ENCODE measurements around the gene GRIP2. TPM values are rescaled to one million over a fixed set of nuclear protein-coding genes. Genes with fewer than 3 reads are reported as not detected.

GRIP2 gene
- total RNA-seq, 2 donors from 2014 or later = not detected

DNA sequence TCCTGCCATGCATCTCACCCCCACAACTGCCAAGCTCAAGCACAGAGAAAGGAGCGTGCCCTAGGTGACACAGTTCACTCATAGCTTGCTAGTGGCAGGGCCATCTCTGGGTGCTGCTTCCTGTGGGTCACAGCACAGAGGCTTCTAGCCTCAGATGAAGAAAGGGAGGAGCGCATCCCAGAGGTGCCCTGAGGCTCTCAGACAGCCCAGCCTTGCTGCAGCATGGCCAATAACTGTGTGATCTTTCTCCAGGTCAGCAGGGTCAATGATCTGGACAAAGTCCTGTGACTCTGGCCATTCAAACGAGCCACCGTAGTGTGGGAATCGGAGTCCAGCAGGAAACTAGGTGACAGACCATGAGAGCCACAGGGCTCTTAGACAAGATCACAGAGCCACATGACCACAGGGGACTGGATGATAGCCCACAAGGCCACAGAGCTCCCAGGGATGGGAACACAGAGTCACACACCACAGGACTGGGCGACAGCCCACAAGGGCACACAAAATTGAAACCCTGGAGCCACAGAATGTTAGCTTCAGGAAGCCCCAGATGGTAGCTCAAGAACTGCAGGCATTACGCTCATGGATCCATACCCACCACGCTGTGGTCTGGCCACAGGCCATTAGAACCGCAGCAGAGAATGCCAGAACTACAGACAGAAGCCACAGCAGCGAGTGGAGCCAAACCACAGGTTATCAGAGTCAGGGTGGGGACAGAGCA, 25.9 kb upstream of the GRIP2 start:
- Mint-ChIP-seq H3K9me3 (no peaks in the 10 kb centered on the region), H3K27ac (peak overlapping the region; percentile 28 to 55), H3K36me3 (no peaks in the 10 kb centered on the region)
- ATAC-seq = peak in 1 of 2 donors; percentile 78
- peak in 1 of 2 donors; percentile 60 for DNase-seq (ENCODE audit: low spot score in 2 of 2)

DNA sequence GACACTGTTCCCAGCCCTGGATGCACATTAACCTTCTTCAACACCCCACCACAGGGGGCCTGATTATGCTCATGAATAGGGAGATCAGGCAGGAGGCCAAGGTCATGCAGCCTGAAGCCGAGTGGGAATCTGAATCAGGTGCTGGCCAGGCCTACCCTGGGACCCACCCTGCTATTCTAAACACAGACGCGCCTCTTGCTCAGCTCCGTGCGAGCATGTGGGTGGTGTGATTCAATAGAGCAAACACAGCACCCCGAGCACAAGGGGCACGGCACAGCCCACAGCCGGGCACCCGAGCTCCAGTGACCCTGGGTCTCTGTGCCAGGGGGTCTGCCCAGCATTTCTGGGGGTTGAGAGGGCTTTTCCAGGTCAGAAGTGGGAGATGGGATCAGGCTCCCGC, 24.6 kb upstream of the GRIP2 start:
- ATAC-seq = no peak
- H3K36me3 Mint-ChIP-seq = no peaks in the 10 kb centered on the region
- DNase-seq (ENCODE audit: low spot score in 2 of 2) = no peak
- no peaks in the 10 kb centered on the region for H3K9me3 Mint-ChIP-seq
- no peak overlapping the region for H3K27ac Mint-ChIP-seq

DNA sequence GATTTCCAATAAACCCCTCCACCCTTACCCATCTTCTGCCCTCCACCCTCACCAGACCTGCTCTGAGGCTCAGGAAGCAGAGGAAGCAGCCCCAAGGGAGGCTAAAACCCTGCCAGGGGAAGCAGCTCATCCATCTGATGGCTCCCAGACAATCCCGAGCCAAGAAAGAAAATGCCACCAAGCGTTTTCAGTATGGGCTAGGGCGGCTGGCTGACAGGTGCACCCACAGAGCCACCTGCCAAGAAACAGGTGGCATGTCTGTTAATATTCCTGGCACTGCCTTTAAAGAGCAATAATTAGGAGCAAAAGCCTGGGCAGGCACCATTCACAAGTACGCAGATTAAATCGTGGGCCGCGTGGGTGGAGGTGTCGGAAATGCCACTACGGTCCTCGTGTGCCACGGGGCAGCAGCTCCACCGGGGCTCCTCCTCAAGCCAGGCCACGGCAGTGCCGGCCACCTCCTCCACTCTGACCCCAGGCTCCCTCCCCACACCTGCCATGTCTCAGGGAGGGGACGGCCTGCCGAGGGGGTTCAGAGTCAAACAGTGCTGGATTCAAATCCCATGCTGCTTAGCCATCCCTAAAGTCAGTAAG, 23.9 kb upstream of the GRIP2 start:
- ATAC-seq (no peak), DNase-seq (ENCODE audit: low spot score in 2 of 2) (no peak)
- Mint-ChIP-seq H3K27ac (no peak overlapping the region), H3K9me3 (no peaks in the 10 kb centered on the region), H3K36me3 (no peaks in the 10 kb centered on the region)

DNA sequence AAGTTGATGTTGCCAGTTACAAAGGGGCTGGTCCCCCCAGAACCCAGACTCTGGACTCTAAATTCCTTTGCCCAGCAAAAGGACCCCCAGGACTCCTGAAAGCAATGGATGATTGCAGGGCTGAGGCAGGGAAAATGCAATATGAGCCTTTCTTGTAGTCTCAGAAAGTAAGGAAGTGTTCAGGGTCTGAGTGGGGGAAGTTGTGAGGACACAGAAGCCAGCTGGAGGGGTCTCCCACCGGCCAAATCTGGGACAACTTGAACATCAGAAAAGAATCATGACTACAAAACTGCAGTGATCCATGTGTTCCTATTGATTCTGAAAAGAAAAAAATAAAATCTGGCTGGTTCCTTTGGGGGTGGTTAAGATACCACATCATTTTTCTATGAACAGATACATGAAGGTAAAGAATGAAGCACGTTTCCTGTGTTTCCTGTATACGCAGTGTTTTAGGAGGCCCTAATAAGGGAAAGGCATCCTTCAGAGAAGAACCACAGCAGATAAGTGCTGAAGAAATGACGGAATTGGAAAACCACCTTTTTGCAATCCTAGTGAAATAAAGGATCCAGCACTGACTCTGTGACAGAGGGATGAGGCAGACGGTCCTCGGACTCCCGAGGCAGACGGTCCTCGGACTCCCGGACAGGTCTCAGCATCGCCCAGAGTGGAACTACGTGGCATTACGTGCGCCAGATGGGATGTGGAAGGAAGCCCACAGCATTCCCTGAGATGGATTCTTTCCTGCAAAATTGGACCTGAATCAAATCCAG, 22.2 kb upstream of the GRIP2 start:
- DNase-seq (ENCODE audit: low spot score in 2 of 2) = no peak

DNA sequence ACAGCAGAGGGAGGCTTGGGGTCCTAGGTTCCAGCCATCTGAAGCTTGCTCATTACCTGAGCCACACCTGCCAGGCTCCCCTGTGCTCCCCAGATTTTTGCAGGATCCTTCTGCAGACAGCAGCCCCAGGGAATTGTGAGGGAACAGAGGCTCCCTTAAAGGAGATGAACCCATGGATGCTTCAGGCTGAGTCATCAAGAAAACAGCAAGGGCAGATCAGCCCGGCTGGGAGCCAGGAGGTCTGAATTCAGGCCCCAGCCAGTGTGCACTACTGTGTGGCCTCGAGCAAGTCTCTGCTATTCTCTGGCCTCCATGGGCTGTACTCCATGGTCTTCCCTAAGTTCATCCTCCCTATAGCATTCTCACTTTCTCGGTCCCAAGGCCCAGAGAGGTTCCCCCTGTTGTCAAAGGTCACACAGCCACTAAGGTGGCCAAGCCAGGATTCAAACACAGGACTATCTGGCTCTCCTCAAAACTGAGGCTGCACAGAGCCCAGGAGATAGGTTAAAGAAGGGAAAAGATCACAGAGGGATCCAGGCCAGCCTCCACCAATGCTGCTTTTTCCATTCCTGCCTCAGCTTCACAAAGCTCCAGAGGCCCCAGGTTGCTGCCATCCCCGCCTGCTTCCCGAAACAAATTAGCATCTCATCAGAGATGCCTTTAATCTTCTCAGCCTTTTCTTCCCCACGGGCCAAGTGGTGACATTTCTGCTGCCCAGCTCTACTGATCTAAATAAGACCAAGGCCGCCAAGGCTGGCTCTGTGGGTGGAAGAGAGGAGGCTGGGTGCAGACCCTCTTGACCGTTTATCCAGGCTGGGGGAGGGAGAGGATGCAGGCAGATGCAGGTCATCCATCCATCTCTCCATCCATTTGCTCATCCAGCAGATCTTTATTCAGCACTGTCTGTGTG, 21.2 kb upstream of the GRIP2 start:
- Mint-ChIP-seq H3K9me3 (no peaks in the 10 kb centered on the region), H3K36me3 (no peaks in the 10 kb centered on the region), H3K27ac (no peak overlapping the region)
- DNase-seq (ENCODE audit: low spot score in 2 of 2) (no peak), ATAC-seq (no peak)

More for the DNA sequence above, 22.2 kb upstream of the GRIP2 start:
- Mint-ChIP-seq H3K9me3 (no peaks in the 10 kb centered on the region), H3K36me3 (no peaks in the 10 kb centered on the region), H3K27ac (no peak overlapping the region)
- no peak for ATAC-seq

DNA sequence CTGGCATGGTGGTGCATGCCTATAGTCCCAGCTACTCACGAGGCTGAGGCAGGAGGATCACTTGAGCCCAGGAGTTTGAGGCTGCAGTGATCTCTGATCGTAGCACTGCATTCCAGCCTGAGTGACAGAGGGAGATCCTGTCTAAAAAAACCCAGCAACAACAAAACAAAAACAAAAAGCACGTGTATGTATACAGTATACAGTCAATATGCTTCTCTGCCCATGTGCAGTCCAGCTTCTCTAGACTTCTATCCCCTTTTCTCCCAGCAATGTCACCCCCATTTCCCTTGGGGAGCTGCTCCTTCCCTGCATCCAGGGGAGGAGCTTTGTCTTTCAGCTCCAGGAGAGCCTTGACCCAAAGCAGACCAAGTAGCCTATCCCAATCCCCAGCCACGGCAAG, 20.0 kb upstream of the GRIP2 start:
- no peak for DNase-seq (ENCODE audit: low spot score in 2 of 2)
- H3K9me3 Mint-ChIP-seq = no peaks in the 10 kb centered on the region
- H3K36me3 Mint-ChIP-seq = no peaks in the 10 kb centered on the region
- no peak for ATAC-seq
- no peak overlapping the region for H3K27ac Mint-ChIP-seq

DNA sequence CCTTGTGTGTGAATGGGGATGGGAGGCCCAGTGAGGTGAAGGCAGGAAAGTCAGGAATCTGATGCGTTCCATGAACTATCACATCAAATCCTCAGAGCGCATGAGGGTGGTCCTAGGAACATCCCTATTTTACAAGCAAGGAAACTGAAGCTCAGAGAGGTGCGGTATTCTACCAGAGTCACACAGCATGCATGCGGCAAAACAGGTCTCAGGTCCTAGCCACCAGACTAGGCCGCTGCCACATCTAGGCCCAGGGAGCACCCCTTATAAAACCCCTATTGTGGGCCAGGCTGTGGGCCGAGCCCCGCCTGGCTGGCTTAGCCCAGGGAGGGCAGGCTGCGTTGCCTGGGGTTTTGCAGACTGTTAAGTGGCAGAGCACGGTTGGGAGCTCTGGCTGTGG, 17.9 kb upstream of the GRIP2 start:
- no peak overlapping the region for H3K27ac Mint-ChIP-seq
- no peaks in the 10 kb centered on the region for H3K36me3 Mint-ChIP-seq
- H3K9me3 Mint-ChIP-seq = no peaks in the 10 kb centered on the region
- ATAC-seq (no peak), DNase-seq (ENCODE audit: low spot score in 2 of 2) (no peak)

DNA sequence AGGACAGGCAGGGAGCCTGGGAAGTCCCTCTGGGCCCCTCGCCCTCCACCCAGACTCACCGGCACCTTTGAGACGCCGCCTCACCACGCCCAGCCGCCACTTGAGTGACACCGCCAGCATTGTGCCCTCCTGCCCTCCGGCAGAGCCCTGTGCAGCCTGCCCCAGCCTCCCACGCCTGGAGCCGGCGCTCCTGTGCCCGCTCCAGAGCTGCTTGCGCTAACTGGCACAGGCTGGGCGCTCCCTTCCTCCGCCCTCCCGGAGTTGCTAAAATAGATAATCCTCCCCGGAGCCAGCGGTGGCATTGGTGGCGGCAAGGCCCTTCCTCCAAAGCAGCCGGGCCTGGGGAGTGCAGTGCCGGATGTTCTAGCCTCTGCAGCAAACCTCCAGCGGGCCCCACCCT, 15.7 kb upstream of the GRIP2 start:
- Mint-ChIP-seq H3K27ac (no peak overlapping the region), H3K36me3 (no peaks in the 10 kb centered on the region), H3K9me3 (no peaks in the 10 kb centered on the region)
- DNase-seq (ENCODE audit: low spot score in 2 of 2) (no peak), ATAC-seq (peak; percentile 31 to 47)

DNA sequence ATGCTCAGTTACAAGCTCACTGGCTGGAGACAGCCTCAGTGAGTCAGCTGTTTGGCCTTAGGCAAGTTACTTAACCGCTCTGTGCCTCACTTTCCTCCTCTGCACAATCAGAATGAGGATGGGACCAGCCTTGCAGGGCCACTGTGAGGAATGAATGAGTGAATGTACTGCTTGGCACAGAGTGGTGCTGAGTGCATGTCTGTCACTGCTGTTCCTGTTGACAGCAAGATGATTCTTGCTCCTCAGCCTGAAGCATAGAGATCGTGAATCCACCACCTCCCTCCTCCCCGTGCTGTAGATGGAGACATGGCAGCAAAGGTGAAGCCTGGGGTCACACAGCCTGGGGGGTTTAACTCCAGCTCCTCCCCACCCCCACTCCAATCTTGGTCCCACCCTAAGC, 14.6 kb upstream of the GRIP2 start:
- H3K36me3 Mint-ChIP-seq = no peaks in the 10 kb centered on the region
- no peak overlapping the region for H3K27ac Mint-ChIP-seq
- H3K9me3 Mint-ChIP-seq = no peaks in the 10 kb centered on the region
- DNase-seq (ENCODE audit: low spot score in 2 of 2) (no peak), ATAC-seq (no peak)

DNA sequence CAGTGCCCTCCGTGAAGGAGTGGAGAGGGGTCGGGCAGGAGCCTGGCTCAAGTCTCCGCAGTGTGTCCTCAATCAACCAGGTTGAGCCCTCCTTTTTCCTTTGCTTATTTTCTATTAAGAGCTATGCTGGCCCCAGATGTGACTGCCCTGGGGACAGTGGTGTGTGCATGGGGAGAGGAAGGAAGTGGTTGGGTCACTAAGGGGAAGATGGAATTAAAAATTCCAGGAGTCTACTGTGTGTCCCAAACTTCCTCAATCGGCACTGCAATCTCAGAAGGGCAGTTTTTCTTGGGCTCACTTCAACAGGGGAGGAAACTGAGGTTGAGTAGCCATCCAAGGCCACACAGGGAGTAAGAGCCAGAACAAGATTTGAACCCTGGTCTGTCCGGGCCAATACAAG, 13.7 kb upstream of the GRIP2 start:
- Mint-ChIP-seq H3K36me3 (no peaks in the 10 kb centered on the region), H3K9me3 (no peaks in the 10 kb centered on the region), H3K27ac (no peak overlapping the region)
- ATAC-seq (no peak), DNase-seq (ENCODE audit: low spot score in 2 of 2) (no peak)

DNA sequence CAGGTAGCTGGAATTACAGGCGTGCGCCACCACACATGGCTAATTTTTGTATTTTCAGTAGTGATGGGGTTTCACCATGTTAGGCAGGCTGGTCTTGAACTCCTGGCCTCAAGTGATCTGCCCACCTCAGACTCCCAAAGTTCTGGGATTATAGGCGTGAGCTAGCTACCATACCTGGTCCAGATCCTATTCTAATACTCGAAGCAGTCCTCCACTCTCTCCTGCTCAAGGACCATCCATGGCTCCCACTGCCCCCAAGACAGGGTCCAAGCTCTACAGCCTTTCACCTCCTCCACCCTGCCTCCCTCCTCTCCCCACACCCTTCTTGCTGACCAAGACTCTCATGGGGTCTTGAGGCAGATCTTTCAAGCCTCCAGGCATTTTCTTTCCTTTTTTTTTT, 12.6 kb upstream of the GRIP2 start:
- H3K9me3 Mint-ChIP-seq = no peaks in the 10 kb centered on the region
- ATAC-seq (no peak), DNase-seq (ENCODE audit: low spot score in 2 of 2) (no peak)
- no peaks in the 10 kb centered on the region for H3K36me3 Mint-ChIP-seq
- H3K27ac Mint-ChIP-seq = no peak overlapping the region

DNA sequence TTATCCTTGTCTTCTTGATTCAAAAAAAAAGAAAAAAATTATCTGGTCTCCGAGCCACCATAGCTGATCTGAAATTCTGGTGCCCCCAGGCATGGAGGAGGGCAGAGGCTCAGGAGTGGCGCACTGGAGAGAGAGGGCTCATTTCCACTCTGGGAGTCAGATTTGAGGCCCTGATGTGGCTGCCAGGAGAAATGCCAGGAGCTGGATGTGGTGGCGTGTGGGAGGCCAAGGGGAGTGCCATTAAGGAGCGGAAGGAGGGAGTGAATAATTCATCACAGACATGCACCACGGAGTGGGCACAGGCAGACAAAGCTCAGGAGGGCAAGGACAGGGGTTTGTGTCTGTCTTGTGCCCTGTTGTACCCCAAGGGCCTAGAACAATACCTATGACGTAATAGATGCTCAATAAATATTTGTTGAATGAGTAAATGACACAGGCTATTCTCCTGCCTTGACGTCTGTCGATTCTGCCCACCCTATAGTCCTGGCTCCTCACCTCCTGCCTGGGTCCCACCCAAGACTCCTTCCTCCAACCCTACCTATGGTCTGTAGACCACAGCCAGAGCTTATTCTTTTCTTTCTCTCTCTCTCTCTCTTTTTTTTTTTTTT, 12.0 kb upstream of the GRIP2 start:
- Mint-ChIP-seq H3K27ac (no peak overlapping the region), H3K9me3 (no peaks in the 10 kb centered on the region), H3K36me3 (no peaks in the 10 kb centered on the region)
- DNase-seq (ENCODE audit: low spot score in 2 of 2) (no peak), ATAC-seq (no peak)

DNA sequence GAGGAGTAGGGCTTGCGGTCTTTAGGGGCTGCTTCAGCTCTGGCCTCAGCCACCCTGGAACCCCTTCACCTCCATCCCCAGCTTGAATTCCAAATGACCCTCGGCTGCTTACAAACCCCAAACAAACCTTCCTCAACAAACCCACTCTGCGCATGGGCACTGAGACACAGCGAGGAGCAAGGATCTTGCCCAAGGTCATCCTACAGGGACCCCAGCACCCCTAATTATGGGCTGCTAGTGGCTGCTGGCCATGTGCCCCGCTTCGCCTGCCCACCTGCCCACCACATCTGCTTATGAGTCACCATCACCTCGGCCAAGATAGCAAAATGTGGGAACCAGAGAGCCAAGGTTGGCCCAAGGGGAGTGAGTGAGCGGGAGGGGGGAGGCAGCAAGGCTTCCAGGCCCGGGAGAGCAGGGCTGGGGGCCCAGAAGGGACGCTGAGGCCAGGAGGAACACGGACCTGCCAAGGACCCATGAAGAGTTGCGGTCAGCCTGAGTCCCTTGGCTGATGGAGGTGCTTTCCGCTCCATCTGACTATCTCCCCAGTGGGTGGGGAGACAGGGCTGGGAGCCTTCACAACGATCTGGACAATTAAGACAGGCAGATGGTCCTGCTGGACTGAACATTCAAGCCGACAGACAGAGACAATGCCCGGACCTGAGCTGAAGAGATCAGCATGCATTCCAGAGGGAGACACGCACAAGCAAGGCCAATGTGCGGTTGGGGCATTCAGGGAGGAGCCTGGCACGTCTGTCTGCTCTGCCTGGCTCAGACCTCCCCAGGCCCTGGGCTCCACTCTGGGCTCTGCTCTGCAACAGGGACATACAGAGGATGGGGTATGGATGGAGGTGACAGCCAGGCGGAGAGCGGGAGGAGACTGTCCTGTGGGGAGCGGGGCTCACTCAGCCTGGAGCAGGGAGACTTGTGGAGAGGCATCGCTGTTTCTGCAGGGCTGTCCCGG, 10.8 kb upstream of the GRIP2 start:
- Mint-ChIP-seq H3K9me3 (no peaks in the 10 kb centered on the region), H3K36me3 (no peaks in the 10 kb centered on the region), H3K27ac (no peak overlapping the region)
- no peak for ATAC-seq
- no peak for DNase-seq (ENCODE audit: low spot score in 2 of 2)

DNA sequence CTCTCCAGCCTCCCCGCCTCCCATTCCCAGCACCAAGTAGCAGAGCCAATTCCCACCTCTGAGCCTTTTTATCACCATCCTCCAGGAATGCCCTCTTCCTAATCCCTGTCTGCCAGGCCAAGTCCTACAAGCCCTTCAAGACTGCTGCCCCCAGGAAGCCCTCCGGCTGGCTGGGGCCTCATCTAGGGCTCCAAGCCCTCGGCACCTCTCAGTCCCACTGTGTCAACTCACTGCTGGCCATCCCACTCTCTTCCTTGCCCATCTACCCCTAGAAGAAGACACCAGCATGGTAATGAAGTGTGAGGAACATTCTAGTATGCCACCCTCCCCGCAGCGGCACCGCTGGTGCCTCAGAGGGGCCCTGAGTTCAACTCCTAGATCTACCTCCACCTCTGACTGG, 10.0 kb upstream of the GRIP2 start:
- no peak for DNase-seq (ENCODE audit: low spot score in 2 of 2)
- Mint-ChIP-seq H3K27ac (no peak overlapping the region), H3K9me3 (no peaks in the 10 kb centered on the region), H3K36me3 (no peaks in the 10 kb centered on the region)
- no peak for ATAC-seq

DNA sequence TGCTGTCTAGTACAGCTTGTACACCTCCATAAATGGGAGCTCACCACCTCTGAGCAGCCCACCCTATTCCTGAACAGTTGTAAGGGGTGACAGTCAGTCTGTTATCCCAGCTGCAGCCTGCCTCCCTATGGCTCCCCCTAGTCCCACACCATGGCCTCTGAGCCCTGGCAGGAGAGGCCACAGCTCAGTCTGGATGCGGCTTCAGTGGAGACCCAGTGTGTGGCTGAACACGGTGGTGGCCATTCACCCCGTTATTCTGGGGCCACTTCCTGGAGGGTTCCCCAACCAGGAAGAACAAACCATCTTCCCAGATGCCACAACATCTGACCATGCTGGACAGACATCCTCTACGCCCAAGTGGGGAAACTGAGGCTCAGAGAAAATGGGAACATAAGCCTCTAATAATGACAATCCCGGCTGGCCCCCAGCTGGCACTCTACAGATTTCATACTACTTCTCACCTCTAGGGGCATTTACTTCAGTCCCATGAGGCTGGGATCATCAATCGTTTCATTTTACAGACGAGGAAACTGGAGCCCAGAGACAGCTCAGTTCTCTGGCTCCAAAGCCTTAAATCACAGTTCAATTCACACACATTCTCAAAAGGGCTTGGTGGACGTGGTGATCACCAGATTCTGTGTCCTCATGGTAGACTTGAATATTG, 9.2 kb upstream of the GRIP2 start:
- peak in 1 of 2 donors; percentile 39 for ATAC-seq
- no peaks in the 10 kb centered on the region for H3K9me3 Mint-ChIP-seq

More for the DNA sequence above, 9.2 kb upstream of the GRIP2 start:
- no peak overlapping the region for H3K27ac Mint-ChIP-seq
- no peaks in the 10 kb centered on the region for H3K36me3 Mint-ChIP-seq
- DNase-seq (ENCODE audit: low spot score in 2 of 2) = no peak

Data from activated naive CD4-positive, alpha-beta T cell treated with anti-CD3 and anti-CD28 coated beads, Interleukin-2, amount 50 U/mL, for 72 hours (primary cell).